ENCODE results near the gene STK10. TPM values are rescaled to one million over a fixed set of nuclear protein-coding genes. Genes with fewer than 3 reads are reported as not detected.

STK10 gene
- total RNA-seq, 1 donor from 2014 or later, result 9.1 TPM

GRCh38 chr5:172144931-172145869 is 42.8 kb downstream of the STK10 start:
- ATAC-seq (no peak), DNase-seq (ENCODE audit: low spot score) (no peak)

GRCh38 chr5:172144291-172144815 is 43.7 kb downstream of the STK10 start:
- no peak for ATAC-seq
- no peak for DNase-seq (ENCODE audit: low spot score)

GRCh38 chr5:172143875-172144274 is 44.1 kb downstream of the STK10 start:
- ATAC-seq (no peak), DNase-seq (ENCODE audit: low spot score) (no peak)

GRCh38 chr5:172142709-172143215 is 45.3 kb downstream of the STK10 start:
- no peak for ATAC-seq

GRCh38 chr5:172141949-172142319 is 46.1 kb downstream of the STK10 start:
- no peak for DNase-seq (ENCODE audit: low spot score)
- ATAC-seq, result no peak

More at GRCh38 chr5:172142709-172143215, 45.3 kb downstream of the STK10 start:
- no peak for DNase-seq (ENCODE audit: low spot score)

- ATAC-seq (no peak), DNase-seq (ENCODE audit: low spot score) (no peak)
These were observed 47.2 kb downstream of the STK10 start for GRCh38 chr5:172140866-172141265.

GRCh38 chr5:172140120-172140519 is 47.9 kb downstream of the STK10 start:
- ATAC-seq, result no peak
- DNase-seq (ENCODE audit: low spot score), result no peak

- ATAC-seq (no peak), DNase-seq (ENCODE audit: low spot score) (no peak)
These were observed 51.0 kb downstream of the STK10 start for GRCh38 chr5:172137046-172137445.

GRCh38 chr5:172133359-172134029 is 54.5 kb downstream of the STK10 start:
- DNase-seq (ENCODE audit: low spot score) (no peak), ATAC-seq (peak; percentile 59)

- ATAC-seq (no peak), DNase-seq (ENCODE audit: low spot score) (no peak)
These were observed 56.3 kb downstream of the STK10 start for GRCh38 chr5:172131690-172132089.

GRCh38 chr5:172129256-172129910 is 58.6 kb downstream of the STK10 start:
- DNase-seq (ENCODE audit: low spot score) (no peak), ATAC-seq (peak; percentile 56)

GRCh38 chr5:172127581-172127980 is 60.4 kb downstream of the STK10 start:
- ATAC-seq (no peak), DNase-seq (ENCODE audit: low spot score) (no peak)

GRCh38 chr5:172123269-172123692 is 64.7 kb downstream of the STK10 start:
- ATAC-seq, result peak; percentile 77
- no peak for DNase-seq (ENCODE audit: low spot score)

- DNase-seq (ENCODE audit: low spot score), result no peak
- ATAC-seq, result no peak
These were observed 67.9 kb downstream of the STK10 start for GRCh38 chr5:172119921-172120688.

GRCh38 chr5:172118891-172119290 is 69.1 kb downstream of the STK10 start:
- DNase-seq (ENCODE audit: low spot score) (no peak), ATAC-seq (no peak)

GRCh38 chr5:172117977-172118701 is 69.9 kb downstream of the STK10 start:
- DNase-seq (ENCODE audit: low spot score), result no peak
- ATAC-seq, result peak; percentile 46

- ATAC-seq (no peak), DNase-seq (ENCODE audit: low spot score) (no peak)
These were observed 72.5 kb downstream of the STK10 start for GRCh38 chr5:172115541-172115982.

- DNase-seq (ENCODE audit: low spot score), result no peak
- ATAC-seq, result peak; percentile 52
These were observed 73.1 kb downstream of the STK10 start for GRCh38 chr5:172114875-172115422.

- DNase-seq (ENCODE audit: low spot score) (no peak), ATAC-seq (no peak)
These were observed 75.0 kb downstream of the STK10 start for GRCh38 chr5:172113036-172113435.
